AG04449 (cell line): ENCODE measurements around the gene DCBLD1.

Experiments used
- CTCF ChIA-PET: fragments of 350-600 bp; formaldehyde crosslinking; extraction: SDS; loops from one replicate; lab custom pipeline; 2021; ENCODE audit warnings: antibody characterized with exemption; lab: Yijun Ruan, JAX
- POLR2A ChIA-PET: fragments of 400-600, 350-600 bp; formaldehyde crosslinking; extraction: SDS; loops from one replicate; lab custom pipeline; 2020; ENCODE audit warnings: antibody characterized with exemption, inconsistent platforms; lab: Yijun Ruan, JAX
- DNase-seq: peaks from one replicate; pipeline ENCODE4 v3.0.0-alpha.2; 2010; ENCODE audit warnings: low read depth, low spot score
- H3K4me3 ChIP-seq: 2 replicates; pipeline ENCODE4 v1.5.1; 2011; ENCODE audit warnings: low read depth, mild to moderate bottlenecking, control low read depth, low read length
- CTCF ChIP-seq: IDR thresholded peaks from one replicate; pipeline ENCODE4 v1.5.1; 2011; ENCODE audit warnings: mild to moderate bottlenecking, moderate library complexity, low read length, control low read depth, inconsistent platforms; ENCODE audit not compliant: insufficient read depth; ENCODE audit errors: missing control alignments

DCBLD1 gene

GRCh38 chr6:117477988-117478852, 4.3 kb upstream of the DCBLD1 start:
- no peak for DNase-seq
- TF ChIP-seq CTCF: no peak

GRCh38 chr6:117478853-117479231, 3.6 kb upstream of the DCBLD1 start:
- DNase-seq: no peak
- POLR2A ChIA-PET: no interaction called here
- no peak for TF ChIP-seq CTCF
- CTCF ChIA-PET: interaction anchor here (0.9 to 2.7 kb wide), 5 partner anchors 13 to 128 kb away, joined by 4 to 7 read pairs (median 5); no protein-coding TSS in a partner anchor
- H3K4me3 ChIP-seq: no peak overlapping the region

More at GRCh38 chr6:117477988-117478852, 4.3 kb upstream of the DCBLD1 start:
- H3K4me3 ChIP-seq: no peak overlapping the region
- ChIA-PET CTCF (interaction anchor here (0.9 to 2.7 kb wide), 6 partner anchors 13 to 129 kb away, joined by 4 to 7 read pairs (median 5); no protein-coding TSS in a partner anchor), POLR2A (no interaction called here)

- ChIA-PET CTCF (interaction anchor here (1.1 to 2.7 kb wide), 5 partner anchors 31 to 126 kb away, joined by 3 to 13 read pairs (median 5); no protein-coding TSS in a partner anchor), POLR2A (no interaction called here)
- no peak for TF ChIP-seq CTCF
- H3K4me3 ChIP-seq: no peak overlapping the region
- DNase-seq: no peak
These were observed 1.8 kb upstream of the DCBLD1 start for GRCh38 chr6:117480651-117481050.

GRCh38 chr6:117481278-117481925, 1.1 kb upstream of the DCBLD1 start:
- CTCF ChIA-PET: interaction anchor here (0.9 to 1.6 kb wide), 4 partner anchors 32 to 119 kb away, joined by 3 to 13 read pairs (median 4); no protein-coding TSS in a partner anchor
- DNase-seq: no peak
- no peak for TF ChIP-seq CTCF
- POLR2A ChIA-PET: interaction anchor here (1.1 kb wide), 1 partner anchor 18 kb away, joined by 3 read pairs; no protein-coding TSS in a partner anchor
- H3K4me3 ChIP-seq: no peak overlapping the region

GRCh38 chr6:117481926-117482239, 591 bp upstream of the DCBLD1 start:
- POLR2A ChIA-PET: interaction anchor here (1.1 kb wide), 1 partner anchor 18 kb away, joined by 3 read pairs; no protein-coding TSS in a partner anchor
- no peak for TF ChIP-seq CTCF
- H3K4me3 ChIP-seq: peak overlapping the region; percentile 81
- no peak for DNase-seq
- CTCF ChIA-PET: interaction anchor here (0.9 to 1.6 kb wide), 2 partner anchors 32 to 104 kb away, joined by 3 to 13 read pairs; no protein-coding TSS in a partner anchor
